Measurements from ENCODE around the gene RNF167. TPM values are rescaled to one million over a fixed set of nuclear protein-coding genes. Genes with fewer than 3 reads are reported as not detected.

The RNF167 gene
- total and polyA plus RNA-seq, 2 of the 13 experiments (the other 11 are each of a cell fraction or from before 2014, with no cell fraction given): 44.1 to 45.4 TPM

DNA sequence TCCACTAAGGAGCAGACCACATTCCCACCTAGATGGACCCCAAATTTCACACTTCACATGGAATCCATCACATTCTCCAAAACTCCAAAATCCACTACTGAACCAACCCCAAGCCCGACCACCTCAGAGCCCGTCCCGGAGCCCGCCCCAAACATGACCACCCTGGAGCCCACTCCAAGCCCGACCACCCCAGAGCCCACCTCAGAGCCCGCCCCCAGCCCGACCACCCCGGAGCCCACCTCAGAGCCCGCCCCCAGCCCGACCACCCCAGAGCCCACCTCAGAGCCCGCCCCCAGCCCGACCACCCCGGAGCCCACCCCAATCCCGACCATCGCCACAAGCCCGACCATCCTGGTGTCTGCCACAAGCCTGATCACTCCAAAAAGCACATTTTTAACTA lies 6.4 kb upstream of the RNF167 start (continued):
- no peak for TF ChIP-seq ZNF33B (CRISPR knock-in tag; IDR thresholded peaks at IDR 0.05)
- TF ChIP-seq DMAP1 (CRISPR knock-in tag; IDR thresholded peaks at IDR 0.05): no peak
- TF ChIP-seq ZNF101 (CRISPR knock-in tag; IDR thresholded peaks at IDR 0.05; ENCODE audit: borderline replicate concordance, low read depth): no peak
- TF ChIP-seq ZNF329 (CRISPR knock-in tag; IDR thresholded peaks at IDR 0.05; ENCODE audit: low read depth): no peak
- no peak for TF ChIP-seq ZNF496 (CRISPR knock-in tag; IDR thresholded peaks at IDR 0.05; ENCODE audit: insufficient replicate concordance)
- no peak for TF ChIP-seq HOXD1 (CRISPR knock-in tag; IDR thresholded peaks at IDR 0.05)
- no peak for TF ChIP-seq ZEB1 (IDR thresholded peaks at IDR 0.05; ENCODE audit: insufficient replicate concordance, low read depth)

DNA sequence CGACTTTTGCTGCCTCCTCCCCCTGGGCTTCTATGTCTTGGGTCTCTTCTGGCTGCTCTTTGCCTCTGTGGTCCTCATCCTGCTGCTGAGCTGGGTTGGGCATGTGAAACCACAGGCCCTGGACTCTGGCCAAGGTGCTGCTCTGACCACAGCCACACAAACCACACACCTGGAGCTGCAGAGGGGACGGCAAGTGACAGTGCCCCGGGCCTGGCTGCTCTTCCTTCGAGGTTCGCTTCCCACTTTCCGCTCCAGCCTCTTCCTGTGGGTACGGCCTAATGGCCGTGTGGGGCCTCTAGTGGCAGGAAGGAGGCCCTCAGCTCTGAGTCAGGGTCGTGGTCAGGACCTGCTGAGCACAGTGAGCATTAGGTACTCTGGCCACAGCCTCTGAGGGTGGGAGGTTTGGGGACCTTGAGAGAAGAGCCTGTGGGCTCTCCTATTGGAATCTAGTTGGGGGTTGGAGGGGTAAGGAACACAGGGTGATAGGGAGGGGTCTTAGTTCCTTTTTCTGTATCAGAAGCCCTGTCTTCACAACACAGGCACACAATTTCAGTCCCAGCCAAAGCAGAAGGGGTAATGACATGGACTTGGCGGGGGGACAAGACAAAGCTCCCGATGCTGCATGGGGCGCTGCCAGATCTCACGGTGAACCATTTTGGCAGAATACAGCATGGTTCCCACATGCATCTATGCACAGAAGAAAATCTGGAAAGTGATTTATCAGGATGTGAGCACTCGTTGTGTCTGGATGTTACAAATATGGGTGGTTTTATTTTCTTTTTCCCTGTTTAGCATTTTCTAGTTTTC lies 5.7 kb upstream of the RNF167 start:
- no peaks in the 10 kb centered on the region for H4K20me1 ChIP-seq (ENCODE audit: insufficient read depth, low read length)
- intact Hi-C loops (cut with micrococcal nuclease; ENCODE audit: unreplicated experiment) (loop anchor here (1.0 kb wide), 1 partner anchor 25 kb away; no protein-coding TSS in a partner anchor), in situ Hi-C loops (cut with HindIII; ENCODE audit: extremely low pct_ligation_motif_present, low pct_unique_long_range_greater_than_20kb) (no loop called here)
- ATAC-seq (peak; percentile 91), DNase-seq (ENCODE audit: low spot score) (peak; percentile 46), FAIRE-seq (peak; percentile 56)
- H3K9me3 ChIP-seq (ENCODE audit: low read length): no peaks in the 10 kb centered on the region
- no peak overlapping the region for H3K27ac ChIP-seq (ENCODE audit: extremely low read length, insufficient read depth, low read length)
- POLR2A ChIA-PET: interaction anchor here (0.8 to 1.5 kb wide), 5 partner anchors 14 to 33 kb away, joined by 3 to 11 read pairs (median 4); partner anchors contain the start of genes ENO3, PFN1 and SPAG7
- H3K9ac ChIP-seq (ENCODE audit: insufficient read depth, low read depth, low read length): peak overlapping the region; percentile 17; the same call in 1 of the 2 replicates
- 66% methylated on average over 7 of the region's 14 CpGs for WGBS (ENCODE audit: low lambda C conversion rate)
- CTCF ChIA-PET (ENCODE audit: low intra/inter-chr PET ratio, low total read pairs): interaction anchor here (2.0 kb wide), 1 partner anchor 25 kb away, joined by 10 read pairs; no protein-coding TSS in a partner anchor
- peak overlapping the region in 2 of 3 experiments; percentile 31 to 46; a peak in 2 of 6 replicates for H3K4me3 ChIP-seq (replicated peaks in 1 of 3; ENCODE audit: insufficient read depth in 1 of 3, low read depth in 2 of 3, low read length in 3 of 3)
- no TSS peak for BruUV-seq (replicated peaks)
- H3K79me2 ChIP-seq (ENCODE audit: insufficient read depth, low read length): peaks cover 15% of the 10 kb centered on the region
- H3K4me2 ChIP-seq (ENCODE audit: low read depth, low read length): peak overlapping the region; percentile 69
- no peak overlapping the region for H2AFZ ChIP-seq (ENCODE audit: low read length)
- peaks cover 22% of the 10 kb centered on the region for H3K4me1 ChIP-seq (ENCODE audit: insufficient read depth, low read length)
- peaks cover 0 to 13% of the 10 kb centered on the region in 2 experiments; a peak in 3 of 5 replicates for H3K36me3 ChIP-seq (replicated peaks in 1 of 2; ENCODE audit: control insufficient read depth in 1 of 2, insufficient read depth in 2 of 2, low read length in 2 of 2)
- no peaks in the 10 kb centered on the region for H3K27me3 ChIP-seq (ENCODE audit: control insufficient read depth in 1 of 2, insufficient read depth in 2 of 2, low read length in 2 of 2)
- TF ChIP-seq TRIM24 (CRISPR knock-in tag; IDR thresholded peaks at IDR 0.05): no peak
- peak; percentile 55 for TF ChIP-seq ZNF781 (CRISPR knock-in tag; IDR thresholded peaks at IDR 0.05; ENCODE audit: borderline replicate concordance, not compliant biosample characterization)
- peak; percentile 71 for TF ChIP-seq STAG1 (CRISPR knock-in tag; IDR thresholded peaks at IDR 0.05)
- 0 out of 2 replicates have a peak, but pooled peaks have one; percentile 17 for TF ChIP-seq HIVEP1 (CRISPR knock-in tag; IDR thresholded peaks at IDR 0.05)
- TF ChIP-seq, protein P1, sequence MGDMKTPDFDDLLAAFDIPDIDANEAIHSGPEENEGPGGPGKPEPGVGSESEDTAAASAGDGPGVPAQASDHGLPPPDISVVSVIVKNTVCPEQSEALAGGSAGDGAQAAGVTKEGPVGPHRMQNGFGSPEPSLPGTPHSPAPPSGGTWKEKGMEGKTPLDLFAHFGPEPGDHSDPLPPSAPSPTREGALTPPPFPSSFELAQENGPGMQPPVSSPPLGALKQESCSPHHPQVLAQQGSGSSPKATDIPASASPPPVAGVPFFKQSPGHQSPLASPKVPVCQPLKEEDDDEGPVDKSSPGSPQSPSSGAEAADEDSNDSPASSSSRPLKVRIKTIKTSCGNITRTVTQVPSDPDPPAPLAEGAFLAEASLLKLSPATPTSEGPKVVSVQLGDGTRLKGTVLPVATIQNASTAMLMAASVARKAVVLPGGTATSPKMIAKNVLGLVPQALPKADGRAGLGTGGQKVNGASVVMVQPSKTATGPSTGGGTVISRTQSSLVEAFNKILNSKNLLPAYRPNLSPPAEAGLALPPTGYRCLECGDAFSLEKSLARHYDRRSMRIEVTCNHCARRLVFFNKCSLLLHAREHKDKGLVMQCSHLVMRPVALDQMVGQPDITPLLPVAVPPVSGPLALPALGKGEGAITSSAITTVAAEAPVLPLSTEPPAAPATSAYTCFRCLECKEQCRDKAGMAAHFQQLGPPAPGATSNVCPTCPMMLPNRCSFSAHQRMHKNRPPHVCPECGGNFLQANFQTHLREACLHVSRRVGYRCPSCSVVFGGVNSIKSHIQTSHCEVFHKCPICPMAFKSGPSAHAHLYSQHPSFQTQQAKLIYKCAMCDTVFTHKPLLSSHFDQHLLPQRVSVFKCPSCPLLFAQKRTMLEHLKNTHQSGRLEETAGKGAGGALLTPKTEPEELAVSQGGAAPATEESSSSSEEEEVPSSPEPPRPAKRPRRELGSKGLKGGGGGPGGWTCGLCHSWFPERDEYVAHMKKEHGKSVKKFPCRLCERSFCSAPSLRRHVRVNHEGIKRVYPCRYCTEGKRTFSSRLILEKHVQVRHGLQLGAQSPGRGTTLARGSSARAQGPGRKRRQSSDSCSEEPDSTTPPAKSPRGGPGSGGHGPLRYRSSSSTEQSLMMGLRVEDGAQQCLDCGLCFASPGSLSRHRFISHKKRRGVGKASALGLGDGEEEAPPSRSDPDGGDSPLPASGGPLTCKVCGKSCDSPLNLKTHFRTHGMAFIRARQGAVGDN (CRISPR knock-in tag; IDR thresholded peaks at IDR 0.05): peak; percentile 85
- TF ChIP-seq ZSCAN30 (CRISPR knock-in tag; IDR thresholded peaks at IDR 0.05): no peak
- TF ChIP-seq RBM22 (optimal IDR thresholded peaks at IDR 0.05; ENCODE audit: low read length): peak; percentile 39
- TF ChIP-seq, protein P2, sequence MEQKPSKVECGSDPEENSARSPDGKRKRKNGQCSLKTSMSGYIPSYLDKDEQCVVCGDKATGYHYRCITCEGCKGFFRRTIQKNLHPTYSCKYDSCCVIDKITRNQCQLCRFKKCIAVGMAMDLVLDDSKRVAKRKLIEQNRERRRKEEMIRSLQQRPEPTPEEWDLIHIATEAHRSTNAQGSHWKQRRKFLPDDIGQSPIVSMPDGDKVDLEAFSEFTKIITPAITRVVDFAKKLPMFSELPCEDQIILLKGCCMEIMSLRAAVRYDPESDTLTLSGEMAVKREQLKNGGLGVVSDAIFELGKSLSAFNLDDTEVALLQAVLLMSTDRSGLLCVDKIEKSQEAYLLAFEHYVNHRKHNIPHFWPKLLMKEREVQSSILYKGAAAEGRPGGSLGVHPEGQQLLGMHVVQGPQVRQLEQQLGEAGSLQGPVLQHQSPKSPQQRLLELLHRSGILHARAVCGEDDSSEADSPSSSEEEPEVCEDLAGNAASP (CRISPR knock-in tag; IDR thresholded peaks at IDR 0.05; ENCODE audit: borderline replicate concordance): no peak
- TF ChIP-seq GABPA (IDR thresholded peaks at IDR 0.05; ENCODE audit: low read depth, low read length): no peak
- peak; percentile 41; the same call in 1 of the 2 replicates for TF ChIP-seq GABPA (CRISPR knock-in tag; IDR thresholded peaks at IDR 0.05; ENCODE audit: low read depth)
- no peak for TF ChIP-seq PHF21A (CRISPR knock-in tag; IDR thresholded peaks at IDR 0.05)

Data from HepG2 (cell line).